GM21381 (cell line): ENCODE data around the gene S100A2.
"Not testable (repeated sequence)": the region's sequence is repeated elsewhere in the genome, so short reads cannot be mapped to it uniquely, and the experiment has no call there.

Experiments used
- ATAC-seq: cut with Tn5 transposase; IDR thresholded peaks from one replicate; pipeline ENCODE4 v1.9.1; 2021; ENCODE audit warnings: mild to moderate bottlenecking, moderate library complexity; ENCODE audit not compliant: unreplicated experiment

Gene S100A2

DNA sequence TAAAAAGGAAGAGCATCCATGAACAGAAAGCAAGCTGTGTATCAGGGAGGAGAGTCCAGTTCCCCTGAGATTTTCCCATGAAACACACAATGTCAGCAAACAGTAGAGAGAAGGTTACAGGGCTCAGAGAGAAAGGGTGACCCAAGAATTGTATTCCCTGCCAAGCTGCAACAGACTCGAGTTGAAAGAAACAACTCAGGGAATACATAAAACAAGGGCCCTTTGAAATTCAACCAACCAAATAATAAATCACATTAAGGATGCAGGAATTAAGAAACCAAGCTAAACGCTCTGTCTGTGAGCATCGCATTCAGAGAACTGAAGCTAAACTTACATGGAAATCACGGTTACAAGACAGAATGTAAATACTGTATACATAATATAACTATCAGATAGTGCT, 27.1 kb upstream of the S100A2 start:
- ATAC-seq, result no peak

DNA sequence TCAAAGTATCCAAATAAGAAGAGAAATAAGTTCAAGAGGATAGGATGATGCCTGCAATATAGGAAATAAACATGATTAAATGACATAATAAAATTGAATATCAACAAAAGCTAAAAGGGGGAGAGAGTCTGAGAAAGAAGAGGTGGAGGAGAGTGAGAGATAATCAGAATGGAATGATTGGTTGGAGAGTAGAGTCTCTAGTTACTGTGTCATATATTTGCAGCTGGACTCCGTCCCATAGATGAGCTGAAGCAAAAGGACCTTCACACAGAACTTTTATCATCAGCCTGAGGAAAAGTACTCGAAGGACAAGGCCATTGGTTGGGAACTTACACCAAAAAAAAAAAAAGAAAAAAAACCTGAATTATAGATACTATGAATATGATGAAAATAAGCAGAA, 22.8 kb upstream of the S100A2 start:
- no peak for ATAC-seq

DNA sequence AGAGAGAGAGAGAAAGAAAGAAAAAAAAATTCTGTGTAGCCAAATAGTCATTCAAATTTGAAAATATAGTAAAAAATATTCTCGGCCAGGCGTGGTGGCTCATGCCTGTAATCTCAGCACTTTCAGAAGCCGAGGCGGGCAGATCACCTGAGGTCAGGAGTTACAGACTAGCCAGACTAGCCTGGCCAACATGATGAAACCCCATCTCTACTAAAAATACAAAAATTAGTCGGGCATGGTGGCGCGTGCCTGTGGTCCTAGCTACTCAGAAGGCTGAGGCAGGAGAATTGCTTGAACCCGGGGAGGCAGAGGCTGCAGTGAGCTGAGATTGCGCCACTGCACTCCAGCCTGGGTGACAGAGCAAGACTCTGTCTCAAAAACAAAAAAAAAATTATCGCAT, 22.4 kb upstream of the S100A2 start:
- not testable (repeated sequence) for ATAC-seq

DNA sequence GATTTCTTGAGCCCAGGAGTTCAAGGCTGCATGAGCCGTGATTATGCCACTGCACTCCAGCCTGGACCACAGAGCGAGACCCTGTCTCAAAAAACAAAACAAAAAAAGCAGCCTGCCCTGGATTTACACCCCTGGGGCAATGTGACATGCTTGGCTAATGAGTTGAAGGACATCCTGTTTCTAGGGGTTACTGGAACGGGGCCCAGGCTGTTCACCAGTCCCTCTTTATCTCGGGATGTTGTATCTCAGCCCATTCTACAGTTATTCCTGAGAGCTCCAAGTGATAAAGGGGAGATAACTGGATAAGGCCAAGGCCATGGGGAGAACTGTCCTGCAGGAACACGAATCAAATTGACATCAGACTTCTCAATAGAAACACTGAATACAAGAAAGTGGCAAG, 21.7 kb upstream of the S100A2 start:
- no peak for ATAC-seq

DNA sequence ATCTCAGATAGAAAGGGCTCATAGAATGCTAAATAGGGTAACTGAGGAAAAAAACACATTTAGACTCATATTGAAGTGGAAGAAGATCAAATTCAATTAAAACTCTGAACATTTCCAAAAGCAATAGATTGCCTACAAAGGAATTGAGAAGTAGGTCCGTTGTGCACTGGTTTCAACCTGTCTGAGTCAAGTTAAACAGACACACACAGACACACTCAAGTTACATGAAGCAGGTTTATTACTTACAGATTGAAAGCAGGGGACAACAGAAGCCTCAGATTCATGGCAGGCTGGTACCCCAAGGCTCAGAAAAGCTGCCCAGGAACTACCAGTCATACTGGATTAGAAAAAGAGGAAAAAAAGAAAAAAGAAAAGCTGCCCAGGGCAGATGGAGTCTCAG, 20.7 kb upstream of the S100A2 start:
- no peak for ATAC-seq

DNA sequence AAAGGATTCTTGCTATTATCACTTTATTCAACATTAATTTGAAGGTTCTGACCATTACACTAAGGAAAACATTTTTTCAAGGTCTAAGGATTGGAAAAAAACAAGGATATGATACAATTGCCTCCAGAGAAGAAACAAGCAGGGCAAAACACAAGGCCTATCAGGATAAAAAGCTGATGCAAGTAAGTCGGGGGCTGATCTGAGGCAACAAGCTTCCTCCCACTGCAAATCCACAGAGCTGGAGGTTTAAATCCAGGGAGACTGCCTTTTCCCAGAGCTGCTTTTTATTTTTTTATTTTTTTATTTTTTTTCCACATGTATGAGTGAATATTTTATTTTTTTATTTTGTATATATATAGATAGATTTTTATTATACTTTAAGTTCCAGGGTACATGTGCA, 19.4 kb upstream of the S100A2 start:
- no peak for ATAC-seq

DNA sequence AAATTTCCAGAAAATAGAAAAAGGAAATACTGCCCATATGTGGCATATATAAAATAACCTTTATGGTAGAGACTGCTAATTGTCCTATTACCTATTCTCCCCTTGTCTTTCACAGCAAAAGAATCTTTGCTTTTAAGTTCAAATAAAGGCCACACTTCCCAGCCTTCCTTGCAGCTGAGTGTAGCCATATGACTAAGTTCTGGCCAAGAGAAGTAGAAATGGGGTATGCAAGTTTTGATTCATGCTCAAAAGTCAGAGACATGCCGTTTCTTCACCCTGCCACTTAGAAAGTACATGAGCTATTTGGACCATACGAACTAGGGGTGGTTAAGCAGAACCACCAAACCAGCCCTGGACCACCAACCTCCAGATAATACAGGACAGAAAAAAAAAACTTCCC, 18.3 kb upstream of the S100A2 start:
- ATAC-seq, result no peak

DNA sequence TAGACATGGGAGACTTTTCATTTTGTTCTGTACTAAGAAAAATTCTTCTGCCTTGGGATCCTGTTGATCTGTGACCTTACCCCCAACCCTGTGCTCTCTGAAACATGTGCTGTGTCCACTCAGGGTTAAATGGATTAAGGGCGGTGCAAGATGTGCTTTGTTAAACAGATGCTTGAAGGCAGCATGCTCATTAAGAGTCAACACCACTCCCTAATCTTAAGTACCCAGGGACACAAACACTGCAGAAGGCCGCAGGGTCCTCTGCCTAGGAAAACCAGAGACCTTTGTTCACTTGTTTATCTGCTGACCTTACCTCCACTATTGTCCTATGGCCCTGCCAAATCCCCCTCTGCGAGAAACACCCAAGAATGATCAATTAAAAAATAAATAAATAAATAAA, 17.9 kb upstream of the S100A2 start:
- not testable (repeated sequence) for ATAC-seq

DNA sequence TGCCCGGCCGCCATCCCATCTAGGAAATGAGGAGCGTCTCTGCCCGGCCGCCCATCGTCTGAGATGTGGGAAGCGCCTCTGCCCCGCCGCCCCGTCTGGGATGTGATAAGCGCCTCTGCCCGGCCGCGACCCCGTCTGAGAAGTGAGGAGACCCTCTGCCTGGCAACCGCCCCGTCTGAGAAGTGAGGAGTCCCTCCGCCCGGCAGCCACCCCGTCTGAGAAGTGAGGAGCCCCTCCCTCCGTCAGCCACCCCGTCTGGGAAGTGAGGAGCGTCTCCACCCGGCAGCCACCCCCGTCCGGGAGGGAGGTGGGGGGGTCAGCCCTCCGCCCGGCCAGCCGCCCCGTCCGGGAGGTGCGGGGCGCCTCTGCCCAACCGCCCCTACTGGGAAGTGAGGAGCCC, 17.2 kb upstream of the S100A2 start:
- not testable (repeated sequence) for ATAC-seq

DNA sequence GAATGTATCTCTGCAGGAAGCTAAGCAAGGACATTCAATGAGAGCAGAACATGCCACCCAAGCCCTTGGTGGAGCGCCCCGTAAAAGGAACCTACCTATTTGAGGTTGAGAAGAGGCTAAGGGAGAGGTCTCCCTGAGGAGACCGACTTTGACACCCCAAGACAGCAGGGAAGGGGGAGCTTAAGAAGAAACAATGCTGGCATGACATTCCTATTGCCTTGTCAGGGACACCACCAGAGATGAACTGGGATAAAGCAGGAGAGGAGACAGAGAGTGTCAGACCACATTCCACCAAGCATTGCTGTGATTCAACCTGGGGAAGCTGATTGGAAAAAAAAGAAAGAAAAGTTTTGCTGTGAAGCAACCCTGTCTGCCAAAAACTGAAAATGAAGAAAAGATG, 13.3 kb upstream of the S100A2 start:
- no peak for ATAC-seq

DNA sequence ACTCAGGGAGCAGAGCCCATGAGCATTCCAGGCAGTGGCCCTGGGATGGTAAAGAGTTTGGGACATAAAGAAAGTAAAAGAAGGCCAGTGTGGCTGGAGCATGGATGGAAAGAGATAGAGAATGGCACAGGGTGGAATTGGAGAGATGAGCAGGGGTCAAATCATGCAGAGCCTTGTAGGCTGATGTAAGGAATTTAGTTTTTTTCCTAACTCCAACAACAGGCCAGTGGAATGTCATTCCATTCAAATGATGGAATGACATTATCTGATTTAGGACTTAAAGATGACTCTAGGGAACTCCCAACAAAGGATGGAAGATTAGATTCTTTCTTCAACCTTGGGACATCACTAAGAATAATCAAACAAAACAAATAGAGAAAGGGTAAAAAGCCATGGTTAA, 12.8 kb upstream of the S100A2 start:
- ATAC-seq, result no peak

DNA sequence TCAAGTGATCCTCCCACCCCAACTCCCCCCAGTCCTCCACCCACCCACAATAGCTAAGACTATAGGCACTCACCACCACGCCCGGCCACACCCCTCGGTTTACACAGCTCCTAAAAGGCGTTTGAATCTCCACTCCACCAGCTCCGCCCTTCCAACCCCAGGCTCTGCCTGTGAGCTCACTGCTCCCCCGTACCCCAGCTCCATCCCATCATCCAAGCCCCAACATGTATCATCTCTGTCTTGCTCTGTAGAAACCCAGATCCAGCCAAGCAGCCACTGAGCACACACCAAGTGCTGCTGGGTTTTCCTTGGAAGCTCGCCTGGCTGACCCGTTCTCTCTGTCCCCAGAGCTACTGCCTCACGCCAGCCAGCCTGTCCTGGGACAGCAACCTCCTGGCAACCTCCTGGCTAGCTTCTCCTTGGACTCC, 12.0 kb upstream of the S100A2 start:
- ATAC-seq, result no peak

DNA sequence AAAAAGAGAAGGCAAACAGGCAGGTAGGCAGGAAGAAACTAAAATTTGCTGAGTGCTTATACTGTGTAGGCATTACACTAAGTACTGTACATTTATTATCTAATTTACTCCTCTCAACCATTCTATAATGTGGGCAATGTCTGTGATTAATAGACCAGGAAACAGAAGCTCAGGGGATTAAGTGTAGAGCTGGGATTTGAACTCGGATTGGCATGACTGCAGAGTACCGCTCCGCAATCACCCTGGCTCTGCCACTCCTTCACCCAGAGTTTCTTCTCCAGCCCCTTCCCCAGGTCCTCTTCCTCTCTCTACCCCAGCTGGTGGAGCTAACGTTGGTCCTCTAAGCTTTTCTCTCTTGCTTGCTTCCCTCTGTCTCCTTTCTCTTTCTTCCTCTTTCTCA, 11.5 kb upstream of the S100A2 start:
- ATAC-seq, result no peak

DNA sequence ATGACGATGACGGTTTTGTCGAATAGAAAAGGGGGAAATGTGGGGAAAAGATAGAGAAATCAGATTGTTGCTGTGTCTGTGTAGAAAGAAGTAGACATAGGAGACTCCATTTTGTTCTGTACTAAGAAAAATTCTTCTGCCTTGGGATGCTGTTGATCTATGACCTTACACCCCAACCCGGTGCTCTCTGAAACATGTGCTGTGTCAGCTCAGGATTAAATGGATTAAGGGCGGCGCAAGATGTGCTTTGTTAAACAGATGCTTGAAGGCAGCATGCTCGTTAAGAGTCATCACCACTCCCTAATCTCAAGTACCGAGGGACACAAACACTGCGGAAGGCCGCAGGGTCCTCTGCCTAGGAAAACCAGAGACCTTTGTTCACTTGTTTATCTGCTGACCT, 9.9 kb upstream of the S100A2 start:
- not testable (repeated sequence) for ATAC-seq

DNA sequence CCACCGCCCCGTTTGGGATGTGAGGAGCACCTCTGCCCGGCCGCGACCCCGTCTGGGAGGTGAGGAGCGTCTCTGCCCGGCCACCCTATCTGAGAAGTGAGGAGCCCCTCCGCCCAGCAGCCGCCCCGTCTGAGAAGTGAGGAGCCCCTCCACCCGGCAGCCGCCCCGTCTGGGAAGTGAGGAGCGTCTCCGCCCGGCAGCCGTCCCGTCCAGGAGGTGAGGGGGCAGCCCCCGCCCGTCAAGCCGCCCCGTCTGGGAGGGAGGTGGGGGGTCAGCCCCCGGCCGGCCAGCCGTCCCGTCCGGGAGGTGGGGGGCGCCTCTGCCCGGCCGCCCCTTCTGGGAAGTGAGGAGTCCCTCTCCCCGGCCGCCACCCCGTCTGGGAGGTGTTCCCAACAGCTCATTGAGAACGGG, 9.4 kb upstream of the S100A2 start:
- not testable (repeated sequence) for ATAC-seq

DNA sequence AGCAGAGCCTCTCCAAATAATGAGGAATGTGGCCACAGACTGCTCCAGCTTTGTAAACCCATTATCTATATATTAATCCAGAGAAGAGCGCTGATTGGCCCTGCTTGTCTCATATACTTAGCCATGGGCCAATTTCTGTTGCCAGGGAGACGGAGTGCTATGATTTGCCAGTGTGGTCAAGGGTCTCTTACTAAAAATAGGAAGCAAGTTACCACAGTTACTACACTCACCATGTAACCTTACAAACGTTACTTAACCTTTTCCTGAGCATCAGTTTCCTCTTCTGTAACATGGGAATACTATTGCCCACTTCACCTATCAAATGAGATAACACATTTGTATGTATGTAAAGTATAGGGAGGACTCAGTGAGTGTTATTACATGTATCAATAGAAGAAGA, 7.7 kb upstream of the S100A2 start:
- ATAC-seq, result no peak

DNA sequence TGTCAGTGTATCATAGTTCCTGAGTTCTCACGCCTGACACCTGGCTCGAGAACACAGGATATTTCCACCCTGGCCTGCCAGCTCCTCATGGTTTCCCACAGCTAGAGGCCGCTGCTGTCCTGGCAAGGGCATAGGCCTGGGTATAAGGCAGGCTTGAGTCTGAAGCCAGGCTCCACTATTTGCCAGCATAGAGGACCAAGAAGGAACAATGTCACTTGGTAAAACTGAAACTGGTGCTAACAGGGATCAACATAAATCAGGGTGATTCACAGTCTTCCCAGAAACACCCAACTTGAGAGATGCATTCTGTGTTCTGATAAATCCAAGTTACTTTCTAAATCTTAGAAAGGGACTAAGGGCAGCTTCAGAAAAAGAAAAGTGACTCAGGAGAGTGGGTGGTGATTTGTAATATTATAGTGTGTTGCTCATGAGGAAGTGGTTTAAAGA, 6.9 kb upstream of the S100A2 start:
- no peak for ATAC-seq

DNA sequence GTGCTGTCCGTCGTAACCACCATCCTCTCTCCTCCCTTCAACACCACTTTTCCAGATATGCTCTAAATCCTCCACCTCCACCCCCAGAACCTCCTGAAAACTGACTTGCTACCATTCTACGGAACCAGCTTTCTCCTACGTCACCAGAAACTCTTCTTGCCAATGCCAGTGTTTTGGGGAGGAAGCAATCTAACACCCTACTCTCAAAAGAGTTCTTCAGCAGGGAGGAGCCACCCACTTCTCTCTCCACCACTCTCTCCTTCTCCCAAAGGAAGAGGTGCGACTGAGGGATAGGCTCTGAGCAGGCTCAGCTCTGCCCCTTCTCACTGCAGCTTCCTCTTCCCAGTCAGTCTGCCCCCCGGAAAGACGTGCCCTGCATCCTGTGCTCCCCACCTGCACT, 6.1 kb upstream of the S100A2 start:
- ATAC-seq, result no peak

DNA sequence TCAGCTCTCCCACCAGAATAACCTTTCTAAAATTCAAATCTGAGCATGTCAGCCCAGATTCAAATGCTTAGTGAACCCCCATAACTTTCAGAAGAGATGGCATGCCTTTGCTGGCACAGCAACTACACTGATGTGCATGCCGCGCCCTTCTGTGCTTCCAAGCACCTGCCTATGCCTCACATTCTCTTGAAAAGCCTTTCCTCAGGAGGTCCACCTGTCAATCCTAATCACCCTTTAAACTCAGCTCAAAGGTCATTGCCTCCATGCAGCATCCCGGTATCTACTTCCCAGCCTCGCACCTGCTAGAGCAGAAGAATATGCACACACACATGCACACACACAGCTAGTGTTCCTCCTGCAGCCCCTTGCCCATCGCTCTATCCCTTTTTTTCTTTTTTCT, 5.2 kb upstream of the S100A2 start:
- ATAC-seq, result no peak

DNA sequence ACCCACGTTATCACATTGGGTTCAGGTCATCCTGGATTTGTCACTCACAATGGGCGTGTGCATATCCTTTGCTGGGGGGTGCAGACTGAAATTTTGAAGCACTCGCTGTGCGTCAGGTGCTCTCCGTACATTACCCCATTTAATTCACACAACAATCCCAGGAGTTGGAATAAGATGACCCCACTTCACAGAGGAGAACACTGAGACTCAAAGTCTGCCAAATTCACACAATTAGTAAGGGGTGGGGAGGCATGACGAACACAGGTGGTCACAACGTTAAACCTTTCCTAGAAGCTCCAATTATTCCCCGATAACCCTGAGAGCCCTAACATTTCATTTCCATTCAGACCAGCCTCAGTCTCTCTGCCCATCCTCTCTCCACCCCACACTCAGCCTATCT, 3.8 kb upstream of the S100A2 start:
- ATAC-seq, result no peak

DNA sequence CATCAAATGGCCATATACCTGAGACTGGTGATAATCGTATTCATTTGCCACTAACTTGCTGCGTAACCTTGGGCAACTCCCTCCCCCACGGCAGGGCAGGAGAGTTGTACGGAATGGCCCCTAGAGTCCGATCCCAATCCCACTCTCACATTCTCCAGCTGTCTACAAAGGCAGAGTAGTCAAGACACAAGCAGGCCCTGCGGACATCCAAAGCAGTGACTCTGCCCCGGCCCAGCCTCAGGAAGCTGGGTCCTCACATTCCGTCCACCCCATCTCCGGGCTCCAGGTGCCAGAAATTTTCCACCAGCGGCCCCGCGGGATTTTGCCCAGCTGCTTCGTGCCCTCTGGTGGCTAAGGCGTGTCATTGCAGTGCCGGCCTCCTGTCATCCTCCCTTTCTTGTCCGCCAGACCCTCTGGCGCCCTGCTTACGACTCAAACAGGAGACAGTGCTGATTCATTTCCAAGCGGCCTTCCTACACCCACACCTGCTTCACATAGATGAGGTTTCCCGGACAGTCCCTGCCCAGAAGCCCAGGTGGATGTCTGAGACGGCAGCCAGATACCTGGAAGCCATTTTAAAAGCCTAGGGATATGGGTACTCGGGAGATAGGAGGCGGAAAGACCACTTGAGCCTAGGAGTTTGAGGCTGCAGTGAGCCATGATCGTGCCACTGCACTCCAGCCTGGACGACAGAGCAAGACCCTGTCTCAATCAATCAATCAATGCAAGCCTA, 2.9 kb upstream of the S100A2 start:
- ATAC-seq, result no peak

DNA sequence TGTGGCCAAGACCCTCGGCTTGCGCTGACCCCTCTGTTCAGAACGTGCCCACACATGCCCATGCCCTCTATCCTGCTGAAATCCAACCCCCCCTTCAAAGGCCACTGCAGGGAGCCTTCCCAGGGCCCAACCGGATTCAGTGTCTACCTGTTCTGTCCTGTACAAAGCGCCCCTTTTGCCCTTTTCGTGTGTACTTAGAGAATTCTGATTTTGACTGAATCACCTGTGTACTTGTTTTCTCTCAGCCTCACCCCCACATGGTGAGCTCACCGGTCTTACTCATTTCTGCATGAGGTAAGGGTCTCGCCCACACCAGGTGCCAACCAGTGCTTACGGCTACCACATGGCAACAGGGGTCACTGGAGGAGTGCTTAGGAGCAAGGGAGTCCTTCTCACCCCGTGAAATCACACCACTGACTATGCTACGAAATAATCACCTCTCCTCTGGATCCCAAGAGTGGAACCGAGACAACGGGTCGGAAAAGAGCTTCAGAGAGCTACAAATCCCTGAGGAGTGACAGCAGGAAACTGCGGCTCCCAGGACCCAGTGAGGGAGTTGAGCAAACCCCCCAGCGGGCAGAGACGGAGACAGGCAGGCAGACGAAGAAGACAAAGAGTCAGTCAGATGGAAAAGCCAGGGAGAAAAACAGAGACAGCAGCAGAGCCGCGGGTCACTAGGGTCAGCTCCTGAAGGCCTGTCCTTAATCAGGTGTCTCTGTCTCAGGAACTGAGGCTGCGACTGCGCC, 2.1 kb upstream of the S100A2 start:
- ATAC-seq, result no peak
